NCI-H146 treated with DMSO at 0.1 percent for 48 hours (cell line): ENCODE results near the gene ATG2A.

Experiments
- DNase-seq: peaks from one replicate; lab custom pipeline; 2025; ENCODE audit not compliant: unreplicated experiment; lab: John Stamatoyannopoulos, UW

Gene ATG2A

DNA sequence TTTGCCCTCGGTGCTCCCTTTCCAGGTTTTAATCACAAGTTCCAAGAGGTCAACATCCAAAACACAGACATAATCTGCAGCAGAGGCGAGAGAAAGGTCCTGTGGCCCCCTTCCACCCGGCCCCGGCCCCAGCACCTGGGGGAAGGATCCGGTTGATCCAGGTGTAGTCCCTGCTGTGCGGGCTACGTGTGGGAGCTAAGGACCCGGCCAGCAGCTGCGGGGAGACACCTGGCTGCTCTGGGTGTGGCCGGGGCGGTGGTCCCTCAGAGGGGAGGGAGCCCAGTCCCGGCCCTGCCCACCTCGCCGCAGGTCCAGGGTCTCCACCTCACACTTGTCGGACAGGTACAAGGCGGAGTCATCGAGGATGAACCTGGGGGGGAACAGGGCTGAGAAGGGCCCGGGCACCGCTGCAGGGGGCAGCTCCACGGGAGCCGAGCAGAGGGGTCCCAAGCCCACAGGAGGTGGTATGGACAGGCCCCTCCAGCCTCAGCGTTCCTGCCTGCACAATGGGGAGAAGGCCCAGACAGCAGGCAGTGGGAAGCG, 13.6 kb downstream of the ATG2A start:
- no peak for DNase-seq

DNA sequence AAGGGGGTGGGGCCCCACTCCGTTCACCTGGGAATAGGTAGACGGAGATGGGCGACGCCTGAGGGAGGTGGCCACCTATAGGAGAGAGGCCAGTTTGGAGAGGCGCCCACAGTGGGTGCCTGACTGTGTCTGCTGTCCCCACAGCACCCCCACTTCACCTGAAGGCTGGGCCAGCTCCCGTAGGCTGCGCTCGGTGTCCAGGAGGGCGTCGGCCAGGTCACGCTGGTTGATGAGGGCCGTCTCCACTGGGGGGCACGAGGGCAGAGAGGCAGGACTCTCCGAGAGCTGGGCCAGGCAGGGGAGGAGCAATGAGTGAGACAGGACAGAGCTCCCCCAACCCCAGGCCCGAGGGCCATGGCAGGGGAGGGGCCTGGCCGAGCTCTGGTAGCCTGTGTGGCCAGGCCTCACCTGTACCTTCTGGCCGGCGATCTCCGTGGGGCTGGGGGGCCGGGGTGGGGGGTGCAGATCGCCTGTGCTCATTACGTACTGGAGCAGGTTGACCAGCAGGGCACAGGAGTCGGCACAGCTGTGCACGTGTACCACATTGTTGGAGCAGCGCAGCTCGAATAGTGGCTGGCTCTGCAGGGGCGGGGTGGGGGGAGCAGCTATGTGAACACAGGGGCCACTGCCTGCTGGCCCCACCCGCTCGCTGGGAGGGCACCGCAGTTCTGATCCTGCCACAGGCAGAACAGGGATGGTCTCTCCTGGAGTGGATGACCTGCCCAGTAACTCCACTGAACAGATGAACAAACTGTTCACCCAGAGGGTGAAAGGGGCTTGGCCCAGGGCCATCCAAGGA, 14.7 kb downstream of the ATG2A start:
- DNase-seq: no peak

DNA sequence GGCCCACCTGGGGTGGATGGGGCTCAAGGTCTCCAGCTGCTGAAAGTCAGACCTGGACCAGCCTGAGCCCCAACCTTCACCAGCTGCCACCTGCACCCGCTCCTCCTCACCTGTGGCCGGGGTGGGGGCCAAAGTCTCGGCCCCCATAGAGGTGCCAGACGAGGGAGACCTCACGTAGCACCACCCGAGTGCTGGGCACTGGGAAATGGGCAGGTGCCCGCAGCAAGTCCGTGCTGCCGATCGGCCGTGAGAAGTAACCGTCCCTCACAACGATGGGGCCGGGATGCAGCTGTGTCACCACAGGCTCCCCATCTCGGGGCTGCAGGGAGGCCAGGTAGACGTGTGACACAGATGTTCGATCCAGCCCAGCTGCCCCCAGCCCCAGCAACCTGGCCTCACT, 16.2 kb downstream of the ATG2A start:
- DNase-seq: no peak

DNA sequence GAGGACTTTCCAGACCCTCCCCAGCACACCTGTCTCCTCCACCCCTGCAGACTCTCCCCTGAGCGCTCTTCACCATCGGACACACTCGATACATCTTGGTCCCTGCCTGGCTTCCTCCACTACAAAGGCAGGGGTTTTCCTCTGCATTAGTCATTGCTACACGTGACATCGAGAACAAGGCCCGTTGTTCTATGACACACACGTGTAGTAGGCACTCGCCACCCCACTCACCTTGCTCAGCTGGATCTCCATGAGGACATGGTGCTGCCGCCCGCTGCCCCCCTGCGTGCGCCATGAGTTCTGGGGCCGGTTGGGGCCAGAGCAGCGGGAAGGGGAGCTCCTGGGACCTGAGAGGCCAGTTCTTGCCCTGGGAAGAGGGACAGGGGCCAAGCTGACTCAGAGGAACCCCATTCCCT, 16.7 kb downstream of the ATG2A start:
- no peak for DNase-seq

DNA sequence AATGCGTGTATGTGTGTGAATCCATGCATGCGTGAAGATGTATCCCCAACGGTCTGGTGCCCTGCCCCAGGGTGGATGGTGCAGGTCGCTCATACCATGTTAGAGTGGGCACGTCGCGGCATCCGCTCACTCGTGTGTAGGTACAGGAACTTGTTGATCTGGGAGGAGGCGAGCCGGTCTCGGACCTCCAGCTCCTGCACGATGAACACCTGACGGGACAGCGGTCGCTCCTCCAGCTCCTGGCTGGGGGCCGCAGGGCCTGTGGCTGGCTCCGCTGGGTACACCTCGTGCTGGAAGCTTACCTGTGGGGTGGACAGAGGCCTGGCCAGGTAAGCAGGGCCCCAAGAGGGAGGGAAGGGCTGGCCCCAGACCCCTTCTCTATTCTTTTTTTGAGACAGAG, 18.5 kb downstream of the ATG2A start:
- no peak for DNase-seq

DNA sequence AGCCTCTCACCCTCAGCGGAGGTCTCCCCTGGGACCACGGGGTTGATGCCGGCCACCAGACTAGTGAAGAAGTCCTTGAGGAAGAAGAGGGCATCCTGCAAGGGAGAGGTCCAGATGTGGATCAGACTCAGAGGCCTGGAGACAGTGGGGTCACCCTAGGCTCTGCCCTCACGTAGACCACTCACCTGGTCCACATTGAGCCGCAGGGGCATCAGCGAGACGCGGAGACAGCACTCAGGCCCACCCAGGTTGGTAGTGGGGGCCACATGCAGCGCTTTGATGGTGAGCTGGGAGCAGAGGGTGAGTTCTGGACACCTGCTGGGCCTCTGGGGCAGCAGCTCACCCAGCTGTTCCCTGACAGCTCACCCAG, 18.9 kb downstream of the ATG2A start:
- DNase-seq: no peak

DNA sequence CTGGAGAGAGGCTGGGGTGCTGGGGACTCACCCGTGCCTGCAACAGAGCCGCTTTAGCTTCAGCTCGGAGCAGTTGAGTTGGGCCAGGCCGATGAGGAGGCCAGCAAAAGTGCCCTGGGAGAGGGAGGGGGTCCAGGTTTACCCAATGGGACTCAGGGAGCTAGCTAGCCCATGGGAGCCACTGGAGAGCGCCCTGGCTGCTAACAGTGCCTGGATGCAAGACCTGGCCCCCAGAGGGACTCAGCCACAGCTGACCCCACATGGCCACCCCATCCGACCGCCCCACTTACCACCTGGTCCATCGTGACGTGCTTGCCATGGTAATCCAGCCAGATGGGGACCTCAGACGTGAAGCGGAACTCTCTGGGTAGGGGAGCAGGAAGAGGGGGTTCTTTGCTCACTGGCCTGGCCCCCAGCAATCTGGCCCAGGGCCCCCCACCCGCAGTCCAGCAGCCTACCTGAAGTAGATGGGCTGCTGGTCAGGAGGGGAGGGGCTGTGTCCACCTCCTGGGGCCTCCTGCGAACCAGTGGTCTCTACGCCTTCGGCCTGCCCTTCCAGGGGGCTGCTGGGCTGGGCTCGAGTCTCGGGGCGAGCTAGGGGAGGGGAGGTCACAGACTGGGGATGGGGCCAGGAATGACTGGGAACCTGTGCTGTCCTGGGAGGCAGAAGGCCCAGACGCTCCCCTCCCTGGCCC, 19.5 kb downstream of the ATG2A start:
- DNase-seq: no peak

DNA sequence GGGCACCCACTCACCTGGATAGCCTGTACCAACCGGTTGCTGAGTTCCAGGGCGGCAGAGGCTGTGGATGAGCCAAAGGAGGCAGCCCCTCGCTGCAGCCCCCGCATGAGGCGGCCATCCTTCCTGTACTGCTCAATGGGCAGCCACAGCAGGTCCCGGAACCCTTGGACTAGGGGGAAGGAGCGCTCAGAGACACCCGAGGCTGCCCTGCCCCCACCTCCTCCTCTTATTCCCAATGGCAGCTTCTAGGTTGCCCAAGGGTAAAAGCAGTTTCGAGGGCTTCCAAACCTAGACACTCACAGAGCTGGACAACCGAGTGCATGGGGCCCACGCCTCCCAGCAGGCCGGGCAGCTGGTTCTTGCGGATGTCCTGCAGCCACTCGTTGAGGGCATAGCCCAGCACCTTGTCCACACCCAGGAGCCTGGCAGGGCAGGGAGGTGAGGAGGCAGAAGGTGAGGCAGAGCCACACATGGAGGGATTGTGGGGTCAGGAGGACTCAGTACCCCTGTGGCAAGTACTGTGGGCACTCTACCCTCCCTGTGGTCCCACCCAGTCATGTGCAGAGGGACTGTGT, 20.5 kb downstream of the ATG2A start:
- no peak for DNase-seq

DNA sequence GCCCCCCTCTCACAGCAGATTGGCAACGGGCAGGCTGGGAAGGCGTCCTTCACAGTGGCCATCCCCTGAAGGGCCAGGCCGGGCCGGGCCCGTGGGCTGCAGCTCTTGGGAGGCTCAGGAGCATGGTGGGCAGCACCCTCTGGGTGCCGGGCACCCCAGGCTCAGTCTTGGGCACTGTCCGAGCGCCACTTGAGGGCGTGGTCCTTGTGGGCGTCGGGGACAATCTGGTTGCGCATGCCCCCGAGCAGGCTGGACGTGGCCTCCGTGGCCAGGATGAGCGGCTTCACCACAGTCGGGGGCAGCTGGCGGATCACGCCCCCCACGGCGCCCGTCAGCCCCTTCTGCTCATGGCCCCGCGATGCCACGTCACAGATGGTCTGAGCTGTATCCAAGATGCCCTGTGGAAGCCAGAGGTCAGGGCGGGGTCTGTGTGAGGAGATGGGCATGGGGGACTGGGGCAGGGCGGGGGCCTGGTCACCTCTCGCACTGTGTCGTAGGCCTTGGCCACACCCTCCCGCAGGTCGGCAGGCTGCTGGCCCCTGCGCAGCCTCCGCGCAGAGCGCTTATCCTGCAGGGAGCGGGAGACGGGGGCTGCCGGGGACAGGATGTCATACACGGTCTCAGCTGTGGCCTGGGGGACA, 22.1 kb downstream of the ATG2A start:
- DNase-seq: no peak

DNA sequence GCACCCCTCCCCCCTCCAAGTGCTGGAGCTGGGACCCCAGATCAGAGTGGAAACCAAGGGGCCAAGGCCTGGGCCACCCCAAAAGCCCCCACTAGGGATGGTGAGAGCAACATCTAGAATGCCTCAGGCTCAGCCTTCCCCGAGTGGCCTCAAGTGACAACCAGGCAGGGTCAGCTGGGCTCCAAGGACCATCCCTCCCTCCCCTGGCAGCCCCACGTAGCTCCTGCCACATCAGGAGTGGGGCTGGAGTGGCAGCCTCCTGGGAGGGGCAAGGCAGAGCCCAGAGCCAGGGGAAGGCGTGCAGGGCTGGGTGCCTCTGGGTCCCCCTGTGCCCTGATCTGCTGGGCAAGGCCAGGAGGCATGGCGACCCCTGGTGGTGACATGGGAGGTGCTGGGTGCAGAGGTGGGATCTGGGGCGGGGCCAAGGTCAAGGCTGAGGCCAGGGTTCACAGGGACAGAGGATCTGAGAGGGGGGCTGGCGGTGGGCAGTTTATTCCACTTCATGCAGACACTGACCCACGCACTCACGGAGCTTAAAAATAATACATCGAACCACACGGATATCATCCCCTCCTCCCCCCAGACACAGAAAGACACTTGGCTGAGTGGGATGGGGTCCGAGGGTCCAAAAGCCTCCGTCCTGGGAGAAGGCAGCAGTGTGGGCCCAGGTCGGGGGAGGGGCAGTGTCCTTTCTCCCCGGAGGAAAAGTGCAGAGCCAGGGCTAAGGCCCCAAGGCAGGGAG, 22.8 kb downstream of the ATG2A start:
- peak; percentile 32 for DNase-seq

DNA sequence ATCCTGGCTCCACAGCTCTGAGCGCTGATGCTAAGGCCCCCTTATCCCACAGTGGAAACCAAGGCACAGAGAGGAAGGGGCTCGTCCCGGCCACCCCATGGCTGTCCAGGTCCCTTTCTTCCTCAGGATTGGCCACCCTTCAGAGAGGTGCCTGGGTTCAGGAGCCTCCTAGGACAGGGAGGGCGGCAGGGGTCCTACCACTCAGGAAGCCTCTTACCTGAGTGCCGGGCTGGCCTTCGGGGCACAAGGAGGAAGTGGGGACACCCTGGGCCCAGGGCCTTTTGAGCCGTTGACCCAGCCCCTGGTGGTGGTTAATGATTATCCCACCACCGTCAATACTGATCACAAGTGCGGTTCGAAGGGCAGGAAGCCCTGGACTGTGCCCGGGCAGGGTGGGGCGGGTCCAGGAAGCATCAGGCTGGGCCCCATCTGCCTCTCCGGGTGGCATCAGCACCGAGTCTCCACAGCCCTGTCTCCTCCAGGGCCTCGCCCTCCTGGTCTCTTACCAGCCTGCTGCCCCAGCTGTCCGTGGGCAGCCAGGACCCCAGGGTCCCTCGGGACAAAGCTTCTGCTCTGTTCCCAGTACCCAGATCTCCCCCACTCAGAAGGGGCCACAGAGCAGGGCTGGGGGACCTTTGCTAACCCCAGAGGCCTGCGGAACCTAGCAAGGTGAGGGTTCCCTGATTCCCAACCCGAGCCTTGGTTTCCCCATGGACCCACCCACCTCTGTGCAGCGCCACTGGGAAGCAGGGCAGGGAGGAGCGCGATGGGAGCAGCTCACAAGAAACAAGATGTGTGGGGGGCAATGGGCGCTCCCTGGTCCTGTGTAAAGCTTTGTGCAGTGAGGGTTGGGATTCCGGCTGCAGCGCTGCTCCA, 23.6 kb downstream of the ATG2A start:
- no peak for DNase-seq

DNA sequence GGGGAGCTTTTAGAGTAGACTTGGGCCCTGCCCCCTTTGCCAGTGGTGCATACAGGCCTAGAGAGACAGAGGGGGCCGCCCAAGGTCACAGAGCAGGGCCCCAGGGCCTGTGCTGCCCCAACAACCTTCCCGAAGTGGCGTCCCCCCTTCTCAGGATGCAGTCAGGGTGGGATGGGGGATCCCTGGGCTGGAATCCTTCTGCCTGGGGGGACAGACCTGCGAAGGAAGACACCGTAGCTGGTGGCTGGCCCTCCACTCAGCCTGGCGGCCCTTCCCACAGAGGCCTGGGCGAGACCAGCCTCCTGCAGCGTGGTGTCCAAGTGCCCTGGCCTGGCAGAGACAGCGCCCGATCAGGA, 24.2 kb downstream of the ATG2A start:
- DNase-seq: no peak

DNA sequence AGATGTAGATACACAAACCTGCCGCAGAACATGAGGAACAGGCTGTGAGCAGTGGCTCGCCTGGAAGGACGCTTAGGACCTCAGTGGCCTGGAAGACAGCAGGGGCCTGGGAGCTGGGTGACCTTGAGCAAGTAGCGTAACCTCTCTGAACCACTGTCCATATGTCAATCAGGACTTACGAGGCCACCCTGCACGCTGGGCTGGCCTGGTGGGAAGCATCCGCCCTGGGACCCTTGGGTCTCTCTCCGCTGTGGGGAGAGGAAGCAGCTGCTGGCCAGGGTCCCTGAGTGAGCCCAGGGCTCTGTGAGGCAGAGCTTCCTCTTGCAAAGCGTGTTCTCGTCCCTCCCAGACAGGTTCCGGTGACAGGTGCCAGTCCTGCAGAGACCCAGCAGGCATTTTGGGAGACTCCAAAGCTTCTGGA, 24.6 kb downstream of the ATG2A start:
- no peak for DNase-seq

DNA sequence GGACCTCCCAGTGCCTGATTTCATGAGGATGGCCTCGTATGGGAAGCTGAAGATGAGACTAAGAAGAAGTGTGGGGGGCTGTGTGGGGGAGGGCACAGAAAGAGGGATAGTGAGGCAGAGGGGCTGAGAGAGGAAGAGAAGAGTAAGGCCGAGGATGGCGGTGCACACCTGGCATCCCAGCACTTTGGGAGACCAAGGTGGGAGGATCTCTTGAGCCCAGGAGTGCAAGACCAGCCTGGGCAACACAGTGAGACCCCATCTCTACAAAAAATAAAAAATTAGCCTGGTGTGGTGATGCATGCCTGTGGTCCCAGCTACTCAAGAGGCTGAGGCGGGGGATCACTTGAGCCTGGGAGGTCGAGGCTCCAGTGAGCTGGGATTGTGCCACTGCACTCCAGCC, 25.1 kb downstream of the ATG2A start:
- no peak for DNase-seq

DNA sequence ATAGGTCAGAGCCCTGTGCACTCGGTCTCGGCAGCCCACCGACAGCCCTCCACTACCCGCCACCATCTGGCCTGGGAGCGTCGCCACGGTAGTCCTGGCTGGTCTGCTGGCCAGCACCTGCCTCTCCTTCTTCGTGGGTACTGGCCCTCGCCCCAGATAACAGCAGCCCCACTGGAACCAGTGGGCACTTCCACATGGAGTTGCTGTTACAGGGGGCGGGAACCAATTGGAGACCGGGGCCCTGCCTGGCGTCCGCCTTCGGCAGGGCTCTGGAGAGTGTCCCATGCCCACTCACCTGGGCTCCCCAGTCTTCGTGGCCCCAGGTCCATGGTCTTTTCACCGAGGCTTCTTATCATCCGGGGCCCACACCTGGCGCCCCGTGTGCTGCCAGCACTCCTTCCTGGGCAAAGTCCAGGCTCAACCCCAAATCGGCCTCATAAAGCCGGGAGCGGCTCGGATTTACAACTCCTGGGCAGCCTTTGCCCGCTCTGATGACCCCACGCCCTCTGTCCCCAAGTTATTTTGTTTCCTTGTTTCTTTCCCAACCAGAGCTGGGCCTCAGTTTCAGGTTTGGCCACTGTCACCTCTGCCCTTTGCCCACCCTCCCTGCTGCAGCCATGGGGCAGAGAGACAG, 25.7 kb downstream of the ATG2A start:
- no peak for DNase-seq

DNA sequence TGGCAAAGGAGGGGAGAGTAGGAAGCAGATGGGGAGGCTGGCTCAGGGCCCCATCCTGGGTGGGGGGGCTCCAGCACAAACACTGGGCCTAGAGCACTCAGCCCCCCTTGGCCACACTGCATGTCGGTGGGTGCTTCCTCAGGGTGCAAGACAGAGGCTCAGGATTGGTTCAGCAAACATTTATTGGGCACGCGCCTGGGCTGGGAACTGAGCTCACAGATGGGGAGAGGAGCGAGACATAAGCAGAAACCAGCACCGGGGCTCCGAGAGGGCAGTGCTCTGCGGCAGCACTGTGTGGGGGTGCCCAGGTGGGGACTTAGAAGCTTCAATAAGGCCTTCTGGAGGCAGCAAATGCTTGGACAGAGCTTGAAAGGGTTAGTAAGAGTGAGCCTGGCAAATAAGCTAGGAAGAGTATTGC, 26.5 kb downstream of the ATG2A start:
- no peak for DNase-seq

DNA sequence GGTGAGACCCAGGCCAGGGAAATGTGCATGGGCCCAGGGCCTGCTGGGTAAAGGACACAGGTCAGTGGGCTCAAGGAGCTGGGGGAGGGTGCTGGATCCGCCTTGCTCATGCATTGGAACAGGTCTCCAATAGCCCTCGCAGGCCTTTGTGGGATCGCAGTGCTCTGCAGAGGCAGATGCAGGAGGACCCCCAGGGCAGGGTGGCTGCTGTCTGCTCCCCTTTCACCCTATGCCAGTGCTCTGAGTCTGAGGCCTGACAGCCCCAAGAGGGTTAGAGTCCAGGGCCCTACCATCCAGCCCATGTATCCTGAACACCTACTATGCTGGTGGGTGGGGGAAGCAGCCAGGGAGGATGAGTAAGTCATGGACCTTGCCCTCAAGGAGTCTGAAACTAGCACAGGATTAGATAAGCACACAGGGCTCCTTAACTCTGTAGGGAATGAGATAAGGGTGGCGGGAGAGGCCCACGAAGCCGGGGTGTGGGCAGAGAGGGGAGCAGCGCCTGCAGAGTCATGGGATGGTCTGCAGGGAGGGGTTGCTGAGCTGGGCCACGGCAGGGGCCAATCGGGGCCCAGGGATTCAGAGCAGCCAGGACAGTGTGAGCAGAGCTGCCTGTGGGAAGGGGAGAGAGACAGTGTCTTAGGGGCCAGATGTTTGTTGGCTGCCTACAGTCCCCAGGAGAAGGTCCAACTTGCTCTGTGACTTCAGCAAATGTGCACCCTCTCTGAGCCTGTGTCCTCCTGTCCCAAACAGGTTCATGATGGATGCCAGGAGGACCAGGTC, 28.1 kb downstream of the ATG2A start:
- DNase-seq: no peak

DNA sequence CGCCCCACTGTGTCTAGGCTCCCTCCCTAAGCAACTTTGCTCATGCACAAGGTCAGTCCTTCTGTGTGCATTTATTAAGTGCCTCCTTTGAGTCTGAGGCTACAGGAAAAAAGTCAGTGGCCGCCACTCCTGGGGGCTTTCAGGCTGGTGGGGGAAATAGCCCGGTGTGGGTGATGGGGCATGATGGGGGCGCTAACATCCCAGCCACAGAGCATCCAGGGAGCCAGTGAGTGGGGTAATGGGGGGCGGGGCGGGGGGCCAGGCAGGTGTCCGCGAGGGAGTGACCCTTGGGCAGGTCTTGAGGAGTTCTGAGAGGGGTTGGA, 28.6 kb downstream of the ATG2A start:
- no peak for DNase-seq
